Endothelial cell of umbilical vein (primary cell): ENCODE data around the gene PPIP5K1. TPM values are rescaled to one million over a fixed set of nuclear protein-coding genes. Genes with fewer than 3 reads are reported as not detected.

Experiments used
- BruUV-seq: library from RNA; stranded (reverse); fragments of 400-500 nt; replicated peaks from 2 replicates; lab custom pipeline; 2021; lab: Mats Ljungman, UMichigan
- CTCF ChIA-PET: fragments of 300-600, 350-600 bp; sonication (Branson Sonifier 250); formaldehyde crosslinking; loops from one replicate; lab custom pipeline; 2021; ENCODE audit warnings: antibody characterized with exemption, inconsistent platforms; lab: Charles Lee
- POLR2A ChIA-PET: fragments of 300-600, 350-600 bp; sonication (Branson Sonifier 250); formaldehyde crosslinking; loops from one replicate; lab custom pipeline; 2021; ENCODE audit warnings: antibody characterized with exemption, inconsistent platforms; lab: Charles Lee
- DNase-seq: peaks from one replicate; pipeline ENCODE4 v3.0.0-alpha.2; 2011; ENCODE audit warnings: low read depth, low spot score
- FAIRE-seq: peaks from 2 replicates; lab custom pipeline; 2011; peaks lifted over from hg19 to GRCh38; lab: Jason Lieb, UNC
- H2AFZ ChIP-seq: 2 replicates; pipeline ENCODE4 v1.6.0; 2012; ENCODE audit warnings: low read depth, low read length, control low read depth, inconsistent platforms
- H3K27ac ChIP-seq: 2 replicates; pipeline ENCODE4 v1.5.1; 2011; ENCODE audit warnings: low read depth, mild to moderate bottlenecking, control low read depth, low read length, moderate library complexity; ENCODE audit not compliant: insufficient read depth
- H3K27me3 ChIP-seq, 2 experiments: 2 replicates each; pipeline versions ENCODE4 v1.6.0 to v1.6.1; 2011; ENCODE audit warnings: low read length in 2 of 2, mixed read lengths in 1 of 2; ENCODE audit not compliant: control insufficient read depth in 2 of 2, insufficient read depth in 2 of 2
- H3K36me3 ChIP-seq, 2 experiments: 2 replicates in 1 of 2; 3 replicates in 1 of 2; pipeline ENCODE4 v1.5.1; 2011; ENCODE audit warnings: low read length in 2 of 2, mild to moderate bottlenecking in 1 of 2, moderate library complexity in 1 of 2; ENCODE audit not compliant: control insufficient read depth in 2 of 2, insufficient read depth in 2 of 2; ENCODE audit errors: extremely low read depth in 1 of 2
- H3K4me1 ChIP-seq: 3 replicates; pipeline ENCODE4 v1.5.1; 2011; ENCODE audit warnings: mild to moderate bottlenecking, low read length; ENCODE audit not compliant: control insufficient read depth, insufficient read depth; ENCODE audit errors: extremely low read depth
- H3K4me2 ChIP-seq: 2 replicates; pipeline ENCODE4 v1.6.1; 2011; ENCODE audit warnings: low read length, control low read depth, mixed read lengths; ENCODE audit not compliant: insufficient read depth
- H3K4me3 ChIP-seq, 3 experiments: fragments of 200-600 bp in 1 of 3; sonication (generic), shearing (Covaris generic) in 1 of 3; replicated peaks in 1 of 3; 2 replicates each; pipeline ENCODE4 v1.5.1; 2011 to 2016; ENCODE audit warnings: control low read depth in 3 of 3, low read length in 3 of 3, mild to moderate bottlenecking in 2 of 3, inconsistent platforms in 1 of 3, low read depth in 1 of 3, moderate library complexity in 1 of 3; ENCODE audit not compliant: insufficient read depth in 1 of 3
- H3K79me2 ChIP-seq: 2 replicates; pipeline ENCODE4 v1.6.0; 2012; ENCODE audit warnings: low read length, inconsistent platforms; ENCODE audit not compliant: control insufficient read depth, insufficient read depth
- H3K9ac ChIP-seq: replicated peaks from 2 replicates; pipeline ENCODE3; 2011; ENCODE audit warnings: low read length, control low read depth; ENCODE audit not compliant: insufficient read depth; ENCODE audit errors: extremely low read depth
- H3K9me1 ChIP-seq: replicated peaks from 3 replicates; pipeline ENCODE4 v1.6.0; 2011; ENCODE audit warnings: mild to moderate bottlenecking, low read length; ENCODE audit not compliant: control insufficient read depth, insufficient read depth; ENCODE audit errors: extremely low read depth
- H3K9me3 ChIP-seq: replicated peaks from 2 replicates; pipeline ENCODE4 v1.5.1; 2012; ENCODE audit warnings: low read length, inconsistent platforms; ENCODE audit not compliant: control insufficient read depth, insufficient read depth
- H4K20me1 ChIP-seq: replicated peaks from 2 replicates; pipeline ENCODE3; 2011; ENCODE audit warnings: mild to moderate bottlenecking, low read length; ENCODE audit not compliant: control insufficient read depth, insufficient read depth; ENCODE audit errors: extremely low read depth
- EZH2 ChIP-seq: IDR thresholded peaks from 2 replicates; pipeline ENCODE4 v1.6.1; 2012; ENCODE audit warnings: borderline replicate concordance, low read depth, mild to moderate bottlenecking, moderate library complexity, low read length, inconsistent platforms; ENCODE audit not compliant: severe bottlenecking
- FOS ChIP-seq: IDR thresholded peaks from 2 replicates; pipeline ENCODE4 v1.6.1; 2011; ENCODE audit warnings: mild to moderate bottlenecking, low read length, moderate library complexity, borderline replicate concordance; ENCODE audit not compliant: insufficient read depth
- GATA2 ChIP-seq: IDR thresholded peaks from 2 replicates; pipeline ENCODE4 v1.7.0; 2011; ENCODE audit warnings: low read depth, mild to moderate bottlenecking, moderate library complexity, mixed read lengths, low read length; ENCODE audit not compliant: insufficient read length, insufficient read depth
- JUN ChIP-seq: IDR thresholded peaks from 2 replicates; pipeline ENCODE4 v1.6.1; 2011; ENCODE audit warnings: borderline replicate concordance, low read depth; ENCODE audit not compliant: insufficient read length, insufficient read depth
- MAX ChIP-seq: IDR thresholded peaks from 2 replicates; pipeline ENCODE4 v1.6.1; 2011; ENCODE audit not compliant: insufficient read depth, insufficient read length
- MYC ChIP-seq: IDR thresholded peaks from one replicate; pipeline ENCODE4 v1.6.1; 2011; ENCODE audit warnings: mild to moderate bottlenecking, low read depth, low read length
- POLR2A ChIP-seq: IDR thresholded peaks from 2 replicates; pipeline ENCODE4 v1.6.1; 2012; ENCODE audit warnings: low read depth, mild to moderate bottlenecking, control low read depth, low read length
- POLR2AphosphoS5 ChIP-seq: IDR thresholded peaks from 2 replicates; pipeline ENCODE4 v1.6.1; 2012; ENCODE audit warnings: low read depth, mild to moderate bottlenecking, control low read depth, low read length, moderate library complexity; ENCODE audit not compliant: insufficient read depth
- dilution Hi-C: fragments of 300-500 bp; cut with MboI; formaldehyde crosslinking; loops from one replicate; pipeline ENCODE4 v1.15.0; 2019; ENCODE audit warnings: low sequenced_read_pairs; ENCODE audit not compliant: extremely low pct_ligation_motif_present
- intact Hi-C: fragments of 100-400 bp; cut with micrococcal nuclease; formaldehyde crosslinking; loops from one replicate; pipeline ENCODE4 v1.10.0; 2022
- polyA plus RNA-seq, 4 experiments: library from polyadenylated mRNA; depleted of rRNA in 3 of 4; stranded (reverse) in 3 of 4; unstranded in 1 of 4; fragments of >200 nt; gene quantifications; 2 replicates each; pipeline versions ENCODE4 v1.2.1 to v1.2.3, GENCODE V29; 2011 to 2012; ENCODE audit warnings: missing spikeins in 1 of 4
- total RNA-seq: library from RNA; stranded (reverse); gene quantifications from 2 replicates; pipeline ENCODE4 v1.2.3, GENCODE V29; 2021
- TF ChIP-seq, protein P1 (sequence below), 2 donors: IDR thresholded peaks; 1 replicate in 1 of 2; 2 replicates in 1 of 2; pipeline ENCODE4 v1.5.1; 2011; ENCODE audit warnings: low read length in 2 of 2, mild to moderate bottlenecking in 2 of 2, moderate library complexity in 2 of 2, control low read depth in 1 of 2, inconsistent platforms in 1 of 2, low read depth in 1 of 2; ENCODE audit not compliant: insufficient read depth in 1 of 2; ENCODE audit errors: extremely low read depth in 1 of 2

PPIP5K1 gene
- total and polyA plus RNA-seq, 2 donors (not counting 3 experiments of a cell fraction or from before 2014, with no cell fraction given), result 22.2 to 35.3 TPM

GRCh38 chr15:43508991-43509659 is 80.9 kb downstream of the PPIP5K1 start:
- dilution Hi-C loops, result no loop called here
- Histone ChIP-seq H3K27me3 (peaks cover 0 to 2% of the 10 kb centered on the region in 2 experiments), H3K9me1 (no peaks in the 10 kb centered on the region), H2AFZ (no peak overlapping the region), H3K27ac (no peak overlapping the region), H3K4me3 (no peak overlapping the region), H4K20me1 (no peaks in the 10 kb centered on the region), H3K9ac (no peak overlapping the region), H3K9me3 (no peaks in the 10 kb centered on the region), H3K36me3 (no peaks in the 10 kb centered on the region), H3K4me1 (peaks cover 24% of the 10 kb centered on the region), H3K79me2 (no peaks in the 10 kb centered on the region), H3K4me2 (no peak overlapping the region)
- intact Hi-C loops, result no loop called here
- DNase-seq (no peak), FAIRE-seq (no peak)
- TF ChIP-seq, protein P1, sequence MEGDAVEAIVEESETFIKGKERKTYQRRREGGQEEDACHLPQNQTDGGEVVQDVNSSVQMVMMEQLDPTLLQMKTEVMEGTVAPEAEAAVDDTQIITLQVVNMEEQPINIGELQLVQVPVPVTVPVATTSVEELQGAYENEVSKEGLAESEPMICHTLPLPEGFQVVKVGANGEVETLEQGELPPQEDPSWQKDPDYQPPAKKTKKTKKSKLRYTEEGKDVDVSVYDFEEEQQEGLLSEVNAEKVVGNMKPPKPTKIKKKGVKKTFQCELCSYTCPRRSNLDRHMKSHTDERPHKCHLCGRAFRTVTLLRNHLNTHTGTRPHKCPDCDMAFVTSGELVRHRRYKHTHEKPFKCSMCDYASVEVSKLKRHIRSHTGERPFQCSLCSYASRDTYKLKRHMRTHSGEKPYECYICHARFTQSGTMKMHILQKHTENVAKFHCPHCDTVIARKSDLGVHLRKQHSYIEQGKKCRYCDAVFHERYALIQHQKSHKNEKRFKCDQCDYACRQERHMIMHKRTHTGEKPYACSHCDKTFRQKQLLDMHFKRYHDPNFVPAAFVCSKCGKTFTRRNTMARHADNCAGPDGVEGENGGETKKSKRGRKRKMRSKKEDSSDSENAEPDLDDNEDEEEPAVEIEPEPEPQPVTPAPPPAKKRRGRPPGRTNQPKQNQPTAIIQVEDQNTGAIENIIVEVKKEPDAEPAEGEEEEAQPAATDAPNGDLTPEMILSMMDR (IDR thresholded peaks at IDR 0.05; ENCODE audit: extremely low read depth in 1 of 2, insufficient read depth in 1 of 2, low read depth in 1 of 2, low read length in 2 of 2), result no peak
- TF ChIP-seq FOS (no peak), MAX (no peak), JUN (no peak), EZH2 (no peak), POLR2A (no peak), MYC (no peak), POLR2AphosphoS5 (no peak), GATA2 (no peak)
- ChIA-PET POLR2A (no interaction called here), CTCF (no interaction called here)
- no TSS peak for BruUV-seq
